Gastrocnemius medialis (tissue), 4 donors: Measurements from ENCODE around the gene FANCE.

Experiments
- CTCF ChIP-seq, 5 experiments: fragments of 450-650 bp in 3 of 5; fragments of 200-600 bp in 2 of 5; sonication (generic) in 2 of 5; IDR thresholded peaks in 4 of 5; conservative IDR thresholded peaks in 1 of 5; 1 replicate in 4 of 5; 2 replicates in 1 of 5; pipeline ENCODE4 v1.5.1; 2016 to 2019; ENCODE audit warnings: antibody characterized with exemption in 5 of 5, mild to moderate bottlenecking in 3 of 5, moderate library complexity in 3 of 5
- POLR2A ChIP-seq, 2 donors: fragments of 450-650 bp; IDR thresholded peaks; one replicate each; pipeline ENCODE4 v1.6.1; 2017; ENCODE audit warnings: antibody characterized with exemption in 2 of 2, mild to moderate bottlenecking in 2 of 2, moderate library complexity in 2 of 2

GRCh38 chr6:35473075-35473849, 21.1 kb downstream of the FANCE start:
- TF ChIP-seq CTCF (IDR thresholded peaks at IDR 0.05 in 4 of 5, conservative IDR thresholded peaks at IDR 0.05 in 1 of 5), result no peak
- no peak for TF ChIP-seq POLR2A (IDR thresholded peaks at IDR 0.05)
